Fibroblast of skin of right quadriceps (primary cell): ENCODE results near the gene ITPKB.

Source experiments
- DNase-seq: peaks from one replicate; pipeline ENCODE4 v3.0.0-alpha.2; 2013

The ITPKB gene

DNA sequence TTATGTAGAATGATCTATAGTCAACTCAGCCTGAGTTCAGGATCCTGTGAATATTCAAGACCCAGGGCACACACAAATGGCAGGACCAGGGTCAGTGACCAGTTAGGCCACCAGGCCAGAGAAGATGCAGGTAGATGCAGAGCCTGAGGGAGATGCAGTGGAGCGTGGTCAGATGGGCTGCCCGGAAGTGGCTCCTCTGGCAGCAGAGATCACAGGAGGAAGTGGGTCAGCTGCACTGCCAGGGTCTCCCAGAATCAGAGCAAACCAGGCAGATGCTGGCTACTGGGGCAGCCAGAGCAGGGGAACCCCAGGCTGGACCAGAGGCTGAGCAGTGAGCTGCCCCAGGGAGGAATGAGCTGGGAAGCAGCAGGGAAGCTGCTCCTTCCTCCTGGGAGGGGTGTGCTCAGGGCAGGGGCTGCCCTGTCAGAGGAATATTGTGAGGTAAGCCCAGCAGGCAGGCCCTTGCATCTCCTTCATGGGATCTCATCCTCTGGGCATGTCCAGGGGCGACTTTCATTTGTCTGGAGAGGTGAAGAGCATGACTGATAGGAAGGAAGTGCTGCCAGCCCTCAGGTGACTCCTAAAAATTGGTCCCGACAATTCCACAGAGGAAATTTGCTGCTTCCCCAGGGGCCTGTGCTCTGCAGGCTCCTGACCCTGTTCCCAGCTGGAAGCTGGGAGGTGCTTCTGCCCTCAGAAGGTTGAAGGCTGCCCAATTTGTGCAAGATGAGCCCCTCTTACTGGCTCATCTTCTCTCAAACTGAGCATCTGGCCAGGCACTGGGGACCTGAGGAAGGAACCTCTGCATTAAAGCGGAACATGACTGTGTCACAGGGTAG lies 141.2 kb downstream of the ITPKB start:
- no peak for DNase-seq

DNA sequence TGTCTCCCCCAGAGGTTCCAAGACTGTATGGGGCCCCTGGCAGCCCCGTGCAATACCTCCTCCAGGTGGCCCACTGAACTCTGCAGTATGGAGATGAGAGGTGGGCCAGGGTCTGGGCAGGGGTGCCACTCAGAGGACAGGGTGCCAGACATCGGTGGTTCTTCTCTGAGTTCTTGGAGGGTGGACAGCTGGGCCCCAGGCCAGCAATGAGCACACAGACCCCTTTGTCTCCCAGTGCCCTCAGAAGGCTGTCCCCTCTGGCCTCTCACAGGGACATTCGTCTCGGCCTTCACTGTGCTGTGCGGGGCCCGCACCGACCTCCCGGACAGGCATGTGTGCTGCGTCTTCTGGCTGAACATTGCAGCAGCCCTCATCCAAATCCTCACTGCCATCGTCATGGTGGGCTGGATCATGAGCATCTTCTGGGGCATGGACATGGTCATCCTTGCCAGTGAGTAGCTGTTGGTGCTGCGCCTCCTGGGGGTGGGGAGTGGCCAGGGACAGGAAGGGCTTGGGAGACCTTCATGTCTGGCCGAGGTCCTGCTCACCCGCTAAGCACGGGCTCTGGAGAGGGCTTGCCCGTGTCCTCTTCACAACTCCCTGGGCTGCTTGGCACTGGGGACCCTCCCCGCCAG lies 142.4 kb downstream of the ITPKB start:
- no peak for DNase-seq

- DNase-seq, result no peak
These were observed 145.5 kb downstream of the ITPKB start for GRCh38 chr1:226593541-226593940.

- DNase-seq, result no peak
These were observed 148.5 kb downstream of the ITPKB start for GRCh38 chr1:226590614-226591013.

DNA sequence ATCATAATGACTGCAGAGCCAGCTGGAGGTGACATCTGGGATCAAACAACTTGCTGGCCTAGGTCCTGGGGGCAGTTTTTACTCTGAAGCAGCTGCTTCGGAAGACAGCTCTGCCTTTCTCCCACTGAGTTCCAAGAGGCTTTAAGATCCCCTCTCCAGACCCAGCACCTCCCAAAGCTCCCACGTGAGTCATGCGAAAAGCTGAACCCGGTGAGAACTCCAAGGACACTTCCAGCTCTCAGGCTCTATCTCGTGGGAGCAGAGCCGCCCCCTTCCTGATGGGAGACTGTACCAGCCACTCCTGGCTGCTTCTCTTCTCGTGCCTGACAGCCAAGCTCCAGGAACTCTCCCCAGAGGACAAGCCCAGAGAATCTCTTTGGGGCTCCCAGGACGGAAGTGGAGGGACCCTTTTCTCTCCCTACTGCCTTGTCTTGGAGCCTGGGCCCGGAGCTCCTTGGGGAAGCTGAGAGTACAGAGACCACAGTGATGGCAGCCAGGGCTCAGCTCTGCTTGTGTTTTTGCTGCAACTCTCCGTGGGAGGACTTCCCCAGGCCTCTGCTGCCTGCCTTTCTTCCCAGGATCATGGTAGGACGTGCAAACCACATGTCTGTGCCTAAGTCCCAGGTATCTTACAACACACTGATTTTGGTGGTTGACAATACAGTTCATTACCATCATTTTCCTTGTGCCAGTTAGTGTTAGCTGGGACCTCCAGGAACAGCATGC lies 149.9 kb downstream of the ITPKB start:
- DNase-seq, result no peak

- DNase-seq, result no peak
These were observed 150.6 kb downstream of the ITPKB start for GRCh38 chr1:226588484-226588883.

- DNase-seq, result no peak
These were observed 152.2 kb downstream of the ITPKB start for GRCh38 chr1:226586650-226587422.

- no peak for DNase-seq
These were observed 153.0 kb downstream of the ITPKB start for GRCh38 chr1:226586116-226586515.

GRCh38 chr1:226584164-226584563 lies 154.9 kb downstream of the ITPKB start:
- no peak for DNase-seq

- DNase-seq, result no peak
These were observed 156.1 kb downstream of the ITPKB start for GRCh38 chr1:226582966-226583365.
